HG02623 (cell line): ENCODE measurements around the gene SLC2A1.

Source experiments
- ATAC-seq: cut with Tn5 transposase; IDR thresholded peaks from one replicate; pipeline ENCODE4 v1.9.1; 2021; ENCODE audit warnings: moderate library complexity; ENCODE audit not compliant: unreplicated experiment

Gene SLC2A1

DNA sequence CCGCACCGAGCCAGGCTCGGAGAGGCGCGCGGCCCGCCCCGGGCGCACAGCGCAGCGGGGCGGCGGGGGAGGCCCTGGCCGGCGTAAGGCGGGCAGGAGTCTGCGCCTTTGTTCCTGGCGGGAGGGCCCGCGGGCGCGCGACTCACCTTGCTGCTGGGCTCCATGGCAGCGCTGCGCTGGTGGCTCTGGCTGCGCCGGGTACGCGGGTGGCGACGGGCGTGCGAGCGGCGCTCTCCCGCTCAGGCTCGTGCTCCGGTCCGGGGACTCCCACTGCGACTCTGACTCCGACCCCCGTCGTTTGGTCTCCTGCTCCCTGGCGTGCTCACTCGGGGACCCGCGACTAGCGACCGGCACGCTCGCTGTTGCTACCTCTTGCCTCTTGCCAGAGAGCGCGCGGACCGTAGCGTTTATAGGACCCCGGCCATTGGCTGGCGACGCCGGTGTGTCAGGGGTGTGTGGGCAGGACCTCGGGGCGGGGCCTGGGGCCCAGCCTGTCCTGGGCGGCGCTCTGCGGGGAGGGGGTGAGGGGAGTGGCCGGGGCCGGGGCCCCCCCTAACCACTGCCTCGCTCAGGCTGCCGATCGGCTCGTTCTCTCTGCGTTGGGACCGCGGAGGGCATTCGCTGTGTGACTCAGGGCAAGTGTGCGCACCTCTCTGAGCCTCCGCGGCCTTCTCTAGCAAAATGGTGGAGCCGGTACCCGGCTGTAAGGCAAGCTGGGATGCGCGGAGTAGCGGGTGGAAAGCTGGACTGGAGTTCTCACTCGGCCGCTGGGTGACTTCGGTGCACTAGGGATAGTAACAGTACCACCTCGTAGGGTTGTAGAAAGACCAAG lies at the start of gene SLC2A1:
TSS of gene SLC2A1 (minus strand) at position 381 of the 832 bp plus-strand sequence. CDS start at position 164, 217 bp downstream.
- ATAC-seq: peak; percentile 72

DNA sequence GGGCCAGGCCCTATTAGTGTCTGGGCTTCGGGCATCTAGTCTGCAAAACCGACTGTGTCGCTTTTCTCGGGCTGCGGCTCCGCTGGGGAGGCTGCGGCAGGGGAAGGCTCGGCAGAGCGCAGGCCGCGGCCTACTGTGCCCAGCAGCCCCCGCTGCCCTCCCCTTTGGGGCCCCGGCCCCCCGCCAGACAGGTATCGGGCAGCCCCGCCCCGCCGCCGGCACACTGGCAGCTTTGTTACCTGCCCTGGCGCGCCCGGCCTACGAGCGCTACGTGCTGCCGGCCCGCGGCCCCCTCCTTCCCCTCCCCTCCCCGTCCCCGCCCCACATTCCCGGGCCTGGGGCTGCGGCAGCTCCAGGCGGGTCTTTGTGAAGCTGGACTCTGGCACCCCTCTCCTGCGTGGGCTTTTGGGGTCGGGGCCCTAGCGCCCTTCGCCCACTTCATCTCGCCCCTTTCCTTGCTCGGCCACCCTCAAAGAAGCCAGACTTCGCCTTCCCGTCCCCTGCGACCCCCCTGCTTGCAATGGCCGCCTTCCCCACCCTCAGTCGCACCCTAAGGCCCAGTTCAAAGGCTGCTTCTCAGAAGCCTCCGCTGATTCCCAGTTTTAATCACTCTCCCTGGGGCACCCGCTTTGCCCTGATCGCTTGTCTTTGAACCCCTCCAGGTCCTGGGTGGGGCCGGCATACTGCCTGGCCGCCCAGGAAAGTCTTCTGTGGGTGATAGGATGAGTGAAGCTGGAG lies 48.9 kb upstream of the SLC2A1 start:
- no peak for ATAC-seq

DNA sequence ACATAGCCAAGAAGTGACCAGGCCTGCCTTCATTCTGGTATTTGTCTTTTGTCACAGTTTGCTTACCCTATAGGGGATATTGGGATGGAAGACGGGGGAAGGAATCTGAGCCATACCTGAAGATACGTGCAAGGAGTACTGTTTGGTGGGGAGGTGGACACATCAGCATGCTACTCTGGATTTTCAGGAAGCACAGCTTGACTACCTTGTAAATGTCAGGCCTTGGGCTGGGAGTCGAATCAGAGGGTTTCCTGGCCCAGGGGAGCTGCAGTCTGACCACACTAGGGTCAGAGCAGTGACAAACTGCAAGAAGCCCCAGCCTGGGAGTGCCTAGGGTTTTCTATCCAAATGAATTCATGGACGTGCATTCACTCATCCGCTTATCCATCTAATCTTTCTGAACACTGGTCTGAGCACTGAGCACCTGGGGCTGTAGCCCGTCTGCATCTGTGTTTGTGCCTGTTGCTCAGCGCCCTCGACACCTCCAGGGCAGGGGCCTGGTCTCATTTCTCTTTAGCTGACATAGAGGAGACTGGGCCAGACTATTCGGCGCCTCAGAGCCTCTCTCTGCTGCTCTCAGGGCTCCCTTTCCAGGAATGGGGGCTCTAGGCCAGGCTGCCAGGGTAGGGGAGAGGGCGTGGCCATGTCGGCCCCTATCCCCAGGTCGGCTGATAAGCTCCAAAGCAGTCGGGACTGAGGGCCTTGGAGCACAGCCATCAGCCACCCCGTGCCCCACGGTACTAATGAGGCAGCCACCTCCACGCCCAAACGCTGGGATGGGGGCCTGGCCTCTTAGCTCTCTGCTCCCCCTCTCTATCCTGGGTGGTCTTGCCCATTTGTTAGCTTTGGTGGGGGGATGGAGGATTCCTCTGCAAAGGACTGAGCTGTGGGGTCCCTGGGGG lies 47.0 kb upstream of the SLC2A1 start:
- ATAC-seq: no peak

DNA sequence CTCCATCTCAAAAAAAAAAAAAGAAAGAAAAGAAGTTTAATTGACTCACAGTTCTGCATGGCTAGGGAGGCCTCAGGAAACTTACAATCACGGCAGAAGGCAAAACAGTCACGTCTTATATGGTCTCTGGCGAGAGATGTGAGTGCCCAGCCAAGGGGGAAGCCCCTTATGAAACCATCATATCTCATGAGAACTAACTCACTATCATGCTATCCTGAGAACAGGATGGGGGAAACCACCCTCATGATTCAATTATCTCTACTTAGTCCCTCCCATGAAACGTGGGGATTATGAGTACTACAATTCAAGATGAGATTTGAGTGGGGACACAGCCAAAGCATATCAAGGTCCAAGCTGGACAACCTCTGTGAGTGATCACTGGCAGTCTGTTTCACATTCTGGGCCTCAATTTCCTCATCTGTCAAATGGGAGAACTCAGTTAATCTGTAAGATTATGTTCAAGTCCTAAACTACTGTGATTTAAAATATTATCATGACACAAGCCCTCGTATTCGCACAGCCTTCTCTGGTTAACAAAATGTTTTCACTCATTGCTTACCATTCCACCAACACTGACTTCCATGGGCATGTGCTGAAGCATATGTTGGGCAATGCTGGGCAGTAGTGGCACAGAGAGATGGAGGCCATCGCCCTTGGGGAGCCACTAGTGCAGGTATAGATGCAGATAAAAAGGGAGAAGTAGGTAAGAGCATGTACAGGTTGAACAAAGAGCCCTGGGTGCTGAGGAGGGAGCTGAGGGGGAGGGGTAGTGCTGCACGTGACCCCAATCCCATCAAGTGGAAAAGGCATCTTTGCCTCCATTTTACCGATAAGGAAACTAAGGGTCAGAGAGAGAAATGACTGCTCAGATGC lies 46.2 kb upstream of the SLC2A1 start:
- no peak for ATAC-seq

DNA sequence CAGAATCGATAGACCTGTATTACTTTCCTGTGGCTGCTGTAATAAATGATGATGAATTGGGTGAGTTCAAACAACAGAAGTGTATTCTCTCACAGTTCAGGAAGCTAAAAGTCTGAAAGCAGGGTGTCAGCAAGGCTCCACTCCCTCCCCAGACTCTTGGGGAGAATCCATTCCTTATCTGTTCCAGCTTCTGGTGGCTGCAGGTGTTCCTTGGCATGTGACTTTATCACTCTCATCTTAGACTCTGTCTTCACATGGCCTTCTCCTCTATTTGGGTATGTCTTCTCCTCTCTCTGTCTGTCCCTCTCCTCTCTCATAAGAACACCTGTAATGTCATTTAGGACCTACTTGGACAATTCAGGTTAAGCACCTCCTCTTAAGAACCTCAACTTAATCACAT lies 44.1 kb upstream of the SLC2A1 start:
- no peak for ATAC-seq

DNA sequence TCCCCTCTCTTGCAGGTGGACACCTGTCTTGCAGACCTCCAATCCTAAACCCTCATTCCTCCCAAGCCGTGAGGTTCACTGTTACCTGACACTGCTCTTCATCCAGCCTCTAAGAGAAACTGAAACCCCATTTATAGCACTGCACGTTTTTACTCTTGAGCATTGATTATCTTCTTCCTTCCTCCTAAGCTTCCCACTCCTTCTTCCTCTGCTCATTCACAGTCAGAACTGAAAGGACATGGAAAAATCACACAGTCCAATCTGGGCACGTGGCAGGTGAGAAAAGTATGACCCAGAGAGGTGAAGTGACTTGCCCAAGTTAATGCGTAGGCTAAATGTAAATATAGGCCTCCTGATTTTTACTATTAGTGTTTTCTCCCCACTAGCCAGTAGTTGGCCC lies 43.4 kb upstream of the SLC2A1 start:
- no peak for ATAC-seq

DNA sequence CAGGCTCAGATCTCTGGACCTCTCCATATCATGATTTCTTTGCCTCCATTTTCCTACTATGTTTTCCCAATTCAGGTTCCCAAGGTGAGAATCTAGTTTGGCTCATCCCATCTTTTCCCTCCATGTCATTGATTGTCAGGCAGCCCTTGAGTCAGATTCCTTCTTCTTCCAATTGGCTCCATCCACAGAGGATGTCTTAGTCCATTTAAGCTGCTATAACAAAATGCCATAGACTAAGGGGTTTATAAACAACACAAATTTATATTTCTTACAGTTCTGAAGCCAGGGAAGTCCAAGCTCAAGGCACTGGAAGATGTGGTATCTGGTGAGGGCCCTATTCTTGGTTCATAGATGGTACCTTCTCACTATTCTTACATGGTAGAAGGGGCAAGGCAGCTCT lies 42.8 kb upstream of the SLC2A1 start:
- no peak for ATAC-seq

DNA sequence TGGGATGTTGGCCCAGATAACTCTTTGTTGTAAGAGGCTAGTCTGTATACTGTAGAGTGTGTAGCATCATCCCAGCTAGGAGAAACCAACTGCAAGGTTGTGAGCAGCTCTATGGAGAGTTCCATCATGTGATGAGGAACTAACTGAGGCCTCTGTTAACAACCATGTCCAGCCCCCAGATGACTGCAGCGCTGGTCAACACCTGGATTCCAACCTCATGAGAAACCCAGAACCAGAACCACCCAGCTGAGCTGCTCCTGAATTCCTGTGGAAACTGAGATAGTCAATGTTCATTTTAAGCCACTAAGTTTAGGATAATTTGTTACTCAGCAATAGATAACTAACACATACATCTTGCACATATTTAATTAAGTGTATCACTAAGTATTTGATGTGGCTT lies 41.6 kb upstream of the SLC2A1 start:
- no peak for ATAC-seq

DNA sequence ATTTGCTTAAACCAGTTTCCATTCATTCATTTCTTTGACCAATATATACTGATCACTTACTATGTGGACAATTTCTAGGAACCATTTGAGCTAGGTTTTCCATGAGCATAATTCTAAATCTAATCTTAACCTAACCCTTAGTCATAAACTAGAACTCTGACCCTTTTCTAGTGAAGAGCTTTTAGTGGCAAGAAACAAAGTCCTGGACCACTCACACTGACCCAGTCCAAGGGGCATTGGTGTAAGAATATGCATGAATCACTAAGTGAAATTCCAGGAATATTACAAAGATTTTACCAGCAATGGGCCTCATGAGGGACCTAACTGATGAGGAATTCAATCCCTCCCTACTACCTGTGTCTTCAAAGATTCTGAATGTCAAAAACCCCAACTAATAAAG lies 40.6 kb upstream of the SLC2A1 start:
- ATAC-seq: no peak

DNA sequence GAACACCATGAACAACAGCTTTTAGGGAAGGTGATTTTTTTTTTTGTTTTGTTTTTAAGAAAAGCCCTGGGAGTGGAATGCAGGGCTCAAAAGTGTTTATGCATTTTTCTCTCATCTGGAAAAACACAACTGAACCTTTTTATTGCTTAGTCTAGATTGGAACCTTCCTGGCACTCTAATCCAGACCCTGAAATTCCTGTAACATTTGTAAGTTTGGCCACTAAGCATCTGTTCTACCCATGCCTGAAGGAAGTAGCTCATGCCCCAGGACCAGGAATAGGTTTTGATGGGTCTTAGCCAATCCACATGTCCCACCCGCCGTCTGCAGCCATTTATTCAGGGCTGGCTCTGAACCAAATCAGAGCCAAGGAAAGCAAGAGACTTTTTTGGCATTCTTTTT lies 39.7 kb upstream of the SLC2A1 start:
- ATAC-seq: no peak

DNA sequence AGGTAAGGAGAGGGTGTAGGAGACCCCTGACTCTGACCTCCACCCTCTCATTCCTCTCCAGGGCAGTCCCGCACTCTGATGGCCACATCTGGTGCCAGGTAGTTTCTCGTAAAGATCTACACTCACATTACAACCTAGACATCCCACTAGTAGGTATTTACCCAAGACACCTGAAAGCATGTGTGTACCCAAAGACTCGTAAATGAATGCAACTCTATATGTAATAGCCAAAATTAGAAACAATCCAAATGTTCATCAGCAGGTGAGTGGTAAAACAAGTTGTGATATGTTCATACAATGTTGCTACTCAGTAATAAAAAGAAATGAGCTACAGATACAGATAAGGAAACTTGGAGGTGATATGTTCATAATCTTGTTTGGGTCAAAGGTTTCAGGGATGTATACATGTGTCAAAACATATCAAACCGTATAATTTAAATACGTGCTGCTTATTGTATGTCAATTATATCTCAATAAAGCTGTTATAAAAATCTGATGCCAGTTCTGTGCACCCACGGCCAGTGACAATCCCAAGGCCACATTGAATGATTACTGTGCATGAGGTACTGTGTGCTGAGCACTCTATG lies 37.8 kb upstream of the SLC2A1 start:
- ATAC-seq: no peak

DNA sequence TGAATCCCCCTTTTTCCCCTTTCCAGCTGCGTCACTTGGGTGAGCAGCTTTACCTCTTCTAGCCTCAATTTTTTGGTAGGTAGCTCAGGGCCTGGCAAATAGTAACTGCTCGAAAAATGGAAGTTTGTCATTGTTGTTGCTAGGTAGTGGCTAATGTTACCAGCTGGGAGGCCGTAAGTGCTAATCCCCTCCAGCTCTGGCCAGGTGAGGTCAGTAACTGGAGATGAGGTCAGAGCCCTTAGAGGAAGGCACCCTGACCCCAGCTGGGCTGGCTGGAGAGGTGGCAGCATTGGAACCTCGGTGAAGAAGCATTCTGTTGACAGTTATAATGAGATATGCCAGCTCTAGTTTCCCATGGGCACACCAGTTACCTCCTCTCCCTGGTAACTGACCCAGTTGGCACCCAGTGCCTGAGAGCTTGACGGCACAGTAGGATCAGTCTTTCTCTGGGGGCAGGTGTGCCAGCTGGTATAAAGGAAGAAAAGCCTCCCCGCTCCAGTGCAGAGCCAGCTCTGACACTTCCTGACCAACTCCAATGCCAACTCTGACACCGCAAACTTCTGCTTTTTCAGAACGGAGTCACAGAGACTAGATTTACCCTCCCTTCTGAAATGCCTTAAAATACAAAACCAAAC lies 35.0 kb upstream of the SLC2A1 start:
- no peak for ATAC-seq

DNA sequence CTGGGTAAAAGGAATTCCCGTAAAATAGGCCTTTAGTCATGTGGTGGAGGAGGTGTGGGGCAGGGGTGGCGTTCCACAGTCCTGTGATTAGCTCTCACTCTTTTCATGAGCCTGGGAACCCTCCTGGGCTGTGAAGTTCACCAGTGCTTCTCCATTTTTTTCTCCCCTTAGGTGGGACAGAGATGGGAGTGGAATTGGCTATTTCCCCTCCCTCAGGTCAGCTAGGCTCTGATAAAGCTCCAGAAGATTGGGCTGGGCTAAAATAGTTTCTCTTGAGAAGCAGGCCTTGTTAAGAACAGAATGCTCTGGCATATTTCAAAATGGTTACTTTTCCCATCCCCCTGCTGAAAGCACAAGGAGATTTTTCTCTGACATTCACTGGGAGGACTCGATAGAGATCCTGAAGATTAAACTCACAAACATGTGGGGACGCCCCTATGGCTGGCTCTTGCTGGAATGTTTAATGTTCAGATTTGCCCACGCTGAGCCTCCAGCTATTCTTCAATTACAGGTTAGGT lies 33.4 kb upstream of the SLC2A1 start:
- no peak for ATAC-seq

DNA sequence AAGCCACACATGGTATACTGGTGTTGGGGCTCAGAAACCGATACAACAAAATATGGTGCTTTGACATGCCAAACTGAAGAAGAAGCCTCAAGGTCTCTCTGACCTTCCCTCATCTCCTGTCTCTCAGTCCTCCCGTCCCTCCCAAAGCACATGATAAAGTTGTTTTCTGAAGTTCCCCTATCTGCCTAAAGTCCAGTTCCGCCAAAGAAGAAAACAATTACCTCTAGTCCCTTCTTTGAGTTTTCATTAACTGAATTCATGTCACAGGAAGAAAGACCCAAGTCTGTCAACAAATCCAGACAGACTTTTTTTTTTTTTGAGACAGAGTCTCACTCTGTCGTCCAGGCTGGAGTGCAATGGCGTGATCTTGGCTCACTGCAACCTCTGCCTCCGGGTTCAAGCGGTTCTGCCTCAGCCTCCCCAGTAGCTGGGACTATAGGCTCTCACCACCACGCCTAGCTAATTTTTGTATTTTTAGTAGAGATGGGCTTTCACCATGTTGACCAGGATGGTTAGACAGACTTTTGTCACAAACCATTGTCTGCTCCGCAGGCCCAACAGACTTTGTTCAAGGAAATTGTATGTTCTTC lies 32.2 kb upstream of the SLC2A1 start:
- no peak for ATAC-seq

DNA sequence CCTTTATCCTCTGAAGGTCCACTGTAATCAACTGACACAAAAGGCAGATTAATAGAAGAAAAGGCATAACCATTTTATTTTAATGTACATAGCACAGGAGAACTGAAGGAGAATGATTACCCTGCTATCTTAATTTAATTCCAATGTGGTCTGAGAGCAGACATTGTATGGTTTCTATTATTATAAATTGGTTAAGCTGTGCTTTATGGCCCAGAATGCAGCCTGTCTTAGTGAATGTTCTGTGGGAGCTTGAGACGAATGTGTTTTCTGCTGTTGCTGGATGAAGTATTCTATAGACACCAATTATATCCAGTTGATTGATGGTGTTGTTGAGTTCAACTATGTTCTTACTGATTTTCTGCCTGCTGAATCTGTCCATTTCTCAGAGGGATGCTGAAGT lies 25.0 kb upstream of the SLC2A1 start:
- ATAC-seq: no peak

DNA sequence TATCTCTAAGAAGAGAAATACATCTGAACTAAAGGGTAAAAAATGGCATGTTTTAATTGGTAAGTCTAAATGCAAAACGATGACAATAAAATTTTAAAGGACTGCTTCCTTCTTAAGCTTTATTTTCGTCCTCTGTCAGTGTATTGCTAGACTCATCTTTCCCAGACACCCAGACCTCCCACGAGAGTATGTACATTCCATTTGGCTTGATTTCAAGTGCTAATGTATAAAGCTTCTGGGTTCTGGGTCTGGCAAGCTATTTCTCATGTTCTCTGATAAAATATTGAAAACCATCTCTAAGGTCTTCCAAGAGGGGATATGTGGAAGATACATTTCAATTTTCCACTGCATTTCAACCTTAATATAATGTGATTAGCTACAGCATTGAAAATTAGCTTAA lies 24.6 kb upstream of the SLC2A1 start:
- ATAC-seq: no peak

DNA sequence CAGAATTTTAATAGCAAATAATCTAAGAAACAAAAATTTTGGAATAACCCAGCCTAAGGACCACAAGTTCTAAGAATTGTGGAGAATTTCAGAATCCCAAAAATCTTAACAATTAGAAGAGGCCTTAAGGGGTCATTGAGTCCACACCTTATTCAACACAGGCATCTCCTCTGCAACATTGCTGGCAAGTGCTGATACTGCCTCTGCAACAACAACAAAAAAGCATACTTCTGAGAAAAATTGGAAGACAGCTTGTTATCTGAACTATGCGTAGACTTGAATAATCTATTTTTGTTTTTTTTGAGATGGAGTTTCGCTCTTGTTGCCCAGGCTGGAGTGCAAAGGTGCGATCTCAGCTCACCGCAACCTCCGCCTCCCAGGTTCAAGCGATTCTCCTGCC lies 24.0 kb upstream of the SLC2A1 start:
- no peak for ATAC-seq

DNA sequence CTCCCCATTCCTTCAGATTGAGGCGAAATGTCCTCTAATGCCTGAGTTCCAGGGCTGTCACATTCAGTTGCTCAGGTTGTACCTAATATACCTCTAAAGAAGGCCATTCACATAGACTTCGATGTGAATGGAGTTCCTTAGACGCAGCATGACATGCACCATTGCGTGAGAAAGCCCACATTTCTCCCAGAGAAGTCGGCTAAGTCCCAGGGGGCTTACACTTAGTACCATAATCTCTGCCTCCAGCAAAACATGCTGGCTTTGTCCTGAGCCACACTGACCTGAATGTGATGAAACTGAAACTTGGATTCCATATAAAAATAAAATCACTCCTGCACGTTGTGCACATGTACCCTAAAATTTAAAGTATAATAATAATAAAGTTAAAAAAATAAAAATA lies 23.2 kb upstream of the SLC2A1 start:
- no peak for ATAC-seq

DNA sequence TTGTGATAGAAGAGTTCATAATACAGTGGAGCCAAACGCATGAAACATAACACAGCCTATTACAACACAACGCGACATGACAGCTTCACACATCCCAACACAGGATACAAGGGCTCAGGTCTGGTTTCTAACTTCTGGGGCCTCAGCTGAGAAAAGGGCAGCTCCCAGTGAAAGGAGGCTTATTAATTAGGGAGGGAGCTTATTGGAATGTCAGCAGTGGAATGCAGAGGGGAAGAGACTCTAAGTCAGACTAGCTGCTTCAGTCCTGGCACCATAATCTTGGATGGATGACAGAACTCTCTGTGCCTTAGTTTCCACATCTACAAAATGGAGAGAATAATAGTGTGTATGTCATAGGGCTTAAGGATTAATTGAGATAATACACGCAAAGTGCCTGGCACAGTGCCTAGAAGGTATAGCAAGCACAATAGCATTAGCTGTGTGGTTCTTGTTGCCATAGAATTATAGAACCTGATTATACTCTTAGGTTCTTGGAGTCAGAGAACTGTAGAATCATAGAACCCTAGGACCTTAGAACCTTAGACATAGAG lies 22.7 kb upstream of the SLC2A1 start:
- no peak for ATAC-seq
